AG20443 (cell line): Measurements from ENCODE around the gene ARVCF.
"Not testable (repeated sequence)": the region's sequence is repeated elsewhere in the genome, so short reads cannot be mapped to it uniquely, and the experiment has no call there.

Source experiments
- DNase-seq: peaks from one replicate; pipeline ENCODE4 v3.0.0; 2012; ENCODE audit warnings: low spot score, mixed read lengths

ARVCF gene

GRCh38 chr22:19936513-19936912 is 80.1 kb downstream of the ARVCF start:
- DNase-seq = no peak

- DNase-seq = not testable (repeated sequence)
These were observed 81.4 kb downstream of the ARVCF start for GRCh38 chr22:19935123-19935718.

DNA sequence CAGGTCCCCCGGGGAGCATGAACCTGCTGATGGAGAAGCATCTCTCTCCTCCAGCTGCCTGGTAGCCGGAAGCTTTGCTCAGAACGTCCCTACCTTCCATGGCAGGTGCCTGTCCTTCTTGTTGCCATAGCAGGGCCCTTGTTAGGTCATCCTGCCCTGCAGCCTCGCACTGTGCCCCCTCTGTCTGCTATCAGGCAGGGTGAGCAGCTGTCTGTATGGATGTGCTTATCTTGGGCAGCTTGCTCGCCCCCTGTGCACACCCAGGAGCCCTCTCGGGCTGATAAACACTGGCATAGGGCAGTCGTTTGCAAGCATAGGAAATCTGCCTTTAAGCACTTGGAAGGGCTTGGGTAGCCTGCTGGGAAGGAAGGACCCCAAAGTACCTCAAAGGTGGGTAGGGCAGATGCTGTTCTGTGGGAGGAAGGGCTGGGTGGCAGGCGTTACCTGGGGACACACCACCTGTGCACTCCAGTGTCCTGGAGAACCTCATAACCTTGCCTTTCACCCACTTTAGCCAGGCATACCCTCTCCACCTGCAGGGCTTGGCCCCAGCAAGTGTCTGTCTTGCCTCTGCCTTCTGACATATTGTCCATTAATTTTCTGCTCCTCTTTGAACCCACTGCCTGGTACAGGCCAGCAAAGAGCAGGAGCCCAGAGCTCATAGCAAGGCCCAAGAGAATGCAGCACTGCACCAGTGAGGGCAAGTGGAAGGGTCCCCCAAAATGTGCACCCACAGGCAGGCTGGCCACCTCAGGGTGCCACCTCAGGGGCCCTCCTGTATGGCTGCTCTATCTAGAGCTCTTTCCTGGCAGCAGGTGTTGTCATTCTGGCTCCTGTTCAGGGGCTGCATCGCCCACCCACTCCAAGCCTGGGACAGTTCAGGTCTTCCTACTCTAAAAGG is 83.0 kb downstream of the ARVCF start:
- DNase-seq = no peak

GRCh38 chr22:19932367-19933206 is 84.0 kb downstream of the ARVCF start:
- no peak for DNase-seq

GRCh38 chr22:19931514-19931913 is 85.1 kb downstream of the ARVCF start:
- no peak for DNase-seq

DNA sequence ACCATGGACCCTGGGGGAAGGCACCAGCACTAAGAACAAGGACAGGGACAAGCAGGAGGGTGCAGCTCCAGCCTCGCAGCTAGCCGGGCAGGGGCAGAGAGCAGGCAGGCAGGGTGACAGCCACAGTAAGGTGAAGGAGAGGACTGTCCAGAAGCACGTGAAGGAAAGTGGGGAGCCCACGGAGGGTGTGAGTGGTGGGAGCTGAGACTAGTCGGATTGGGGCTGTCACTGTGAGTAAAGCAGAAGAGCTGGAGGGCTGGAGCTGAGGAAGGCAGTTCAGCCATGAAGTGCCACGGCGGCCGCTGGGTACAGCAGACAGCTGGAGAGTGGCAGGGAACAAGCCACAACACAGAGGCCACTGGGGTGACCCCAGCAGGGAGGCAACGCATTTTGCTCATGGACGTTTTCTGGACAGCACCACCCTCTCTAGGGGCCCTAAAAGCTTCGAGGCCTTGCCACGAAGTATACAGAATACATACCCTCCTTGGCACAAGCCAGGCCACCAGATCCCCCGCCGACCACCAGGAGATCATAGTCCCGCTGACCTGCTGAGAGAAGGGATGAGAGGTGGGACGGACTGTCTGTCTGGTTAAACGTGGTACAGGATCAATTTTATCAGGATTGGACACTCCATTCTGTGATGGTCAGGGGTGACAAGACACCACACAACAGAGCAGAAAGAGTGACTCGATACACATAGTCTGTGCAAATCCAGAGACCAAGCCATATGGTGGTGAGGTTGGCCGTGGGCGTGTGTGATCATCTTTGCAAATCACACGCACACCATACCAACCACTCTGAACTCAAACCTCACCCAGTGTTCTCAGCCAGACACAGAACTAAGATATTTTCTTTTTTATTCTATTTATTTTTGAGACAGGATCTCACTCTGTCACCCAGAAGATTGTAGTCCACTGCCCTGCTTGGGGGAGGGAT is 85.8 kb downstream of the ARVCF start:
- no peak for DNase-seq

DNA sequence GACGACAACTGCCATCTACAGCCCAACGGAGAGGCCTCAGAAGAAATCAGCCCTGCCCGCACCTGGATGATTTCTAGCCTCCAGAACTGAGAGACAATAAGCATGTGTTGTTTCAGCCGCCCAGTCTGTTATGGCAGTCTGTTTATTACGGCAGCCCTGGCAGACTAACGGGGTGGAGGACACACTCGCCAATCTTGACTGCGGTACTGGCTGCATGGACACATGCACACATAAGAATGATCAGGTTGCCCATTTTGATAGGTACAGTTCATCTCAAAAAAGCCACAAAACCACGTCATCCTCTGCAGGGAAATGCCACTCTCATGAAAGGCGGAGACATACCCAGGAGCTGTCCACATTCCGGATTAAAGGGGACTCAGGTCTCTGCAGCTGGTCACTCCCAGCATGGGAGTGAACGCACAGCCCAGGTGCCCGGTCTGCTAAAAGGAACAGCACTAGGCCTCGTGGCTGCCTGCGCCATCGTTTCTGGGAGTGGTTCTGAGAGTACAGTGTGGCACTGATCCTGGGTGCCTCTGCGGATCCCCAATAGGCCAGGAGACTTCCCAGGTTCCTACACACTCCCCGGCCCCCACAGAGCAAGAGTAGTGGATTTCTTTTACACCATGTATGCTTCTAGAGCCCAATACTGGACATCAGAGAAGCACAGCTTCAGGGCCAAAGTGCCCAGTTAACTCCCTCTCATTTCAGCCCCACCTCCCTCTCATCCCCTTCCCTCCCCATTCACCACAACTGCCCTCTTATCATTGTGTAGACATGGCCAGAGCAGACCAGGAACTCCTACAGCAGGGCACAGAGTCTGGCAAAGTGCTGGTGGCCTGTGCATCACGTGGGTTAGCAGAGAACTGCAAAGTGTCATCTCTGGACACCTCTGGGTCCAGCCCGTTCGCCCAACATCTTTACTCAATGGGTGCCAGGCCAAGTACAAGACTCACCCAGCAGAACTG is 86.8 kb downstream of the ARVCF start:
- DNase-seq = no peak

GRCh38 chr22:19928207-19928606 is 88.4 kb downstream of the ARVCF start:
- no peak for DNase-seq

GRCh38 chr22:19927696-19928095 is 88.9 kb downstream of the ARVCF start:
- no peak for DNase-seq

DNA sequence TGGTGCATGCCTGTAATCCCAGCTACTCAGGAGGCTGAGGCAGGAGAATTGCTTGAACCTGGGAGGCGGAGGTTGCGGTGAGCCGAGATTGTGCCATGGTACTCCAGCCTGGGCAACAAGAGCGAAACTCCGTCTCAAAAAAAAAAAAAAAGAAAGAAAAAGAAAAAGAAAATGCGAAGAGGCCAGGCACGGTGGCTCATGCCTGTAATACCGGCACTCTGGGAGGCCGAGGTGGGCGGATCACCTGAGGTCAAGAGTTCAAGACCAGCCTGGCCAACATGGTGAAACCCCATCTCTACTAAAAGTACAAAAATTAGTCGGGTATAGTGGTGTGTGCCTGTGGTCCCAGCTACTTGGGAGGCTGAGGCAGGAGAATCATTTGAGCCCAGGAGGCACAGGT is 90.6 kb downstream of the ARVCF start:
- DNase-seq = not testable (repeated sequence)

GRCh38 chr22:19923914-19924513 is 92.6 kb downstream of the ARVCF start:
- no peak for DNase-seq

GRCh38 chr22:19921544-19922081 is 95.0 kb downstream of the ARVCF start:
- no peak for DNase-seq
